Measurements from ENCODE around the gene NR3C1. TPM values are rescaled to one million over a fixed set of nuclear protein-coding genes. Genes with fewer than 3 reads are reported as not detected.
A peak's percentile ranks its signal among the peaks of the same experiment; 100 is the strongest.

NR3C1 gene
- total RNA-seq, 4 donors from 2014 or later, result 40.4 to 55.0 (median 45.2) TPM

- DNase-seq (ENCODE audit: low spot score in 2 of 2), result no peak
- H3K4me3 ChIP-seq (ENCODE audit: low read depth, poor library complexity, severe bottlenecking), result no peak overlapping the region
- TF ChIP-seq POLR2A (IDR thresholded peaks at IDR 0.05), result no peak
- TF ChIP-seq, protein P1, sequence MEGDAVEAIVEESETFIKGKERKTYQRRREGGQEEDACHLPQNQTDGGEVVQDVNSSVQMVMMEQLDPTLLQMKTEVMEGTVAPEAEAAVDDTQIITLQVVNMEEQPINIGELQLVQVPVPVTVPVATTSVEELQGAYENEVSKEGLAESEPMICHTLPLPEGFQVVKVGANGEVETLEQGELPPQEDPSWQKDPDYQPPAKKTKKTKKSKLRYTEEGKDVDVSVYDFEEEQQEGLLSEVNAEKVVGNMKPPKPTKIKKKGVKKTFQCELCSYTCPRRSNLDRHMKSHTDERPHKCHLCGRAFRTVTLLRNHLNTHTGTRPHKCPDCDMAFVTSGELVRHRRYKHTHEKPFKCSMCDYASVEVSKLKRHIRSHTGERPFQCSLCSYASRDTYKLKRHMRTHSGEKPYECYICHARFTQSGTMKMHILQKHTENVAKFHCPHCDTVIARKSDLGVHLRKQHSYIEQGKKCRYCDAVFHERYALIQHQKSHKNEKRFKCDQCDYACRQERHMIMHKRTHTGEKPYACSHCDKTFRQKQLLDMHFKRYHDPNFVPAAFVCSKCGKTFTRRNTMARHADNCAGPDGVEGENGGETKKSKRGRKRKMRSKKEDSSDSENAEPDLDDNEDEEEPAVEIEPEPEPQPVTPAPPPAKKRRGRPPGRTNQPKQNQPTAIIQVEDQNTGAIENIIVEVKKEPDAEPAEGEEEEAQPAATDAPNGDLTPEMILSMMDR (IDR thresholded peaks at IDR 0.05), result no peak
- WGBS, 2 donors, result 77 to 90% methylated on average over 2 of the region's 2 CpGs
- intact Hi-C loops (cut with DNase I; ENCODE audit: low total_unique reads), result loop anchor here (10.0 kb wide), 1 partner anchor 412 kb away; no protein-coding TSS in a partner anchor
Measured at GRCh38 chr5:143412661-143413342, 9.3 kb upstream of the NR3C1 start.

GRCh38 chr5:143409926-143410325, 6.4 kb upstream of the NR3C1 start:
- intact Hi-C loops (cut with DNase I; ENCODE audit: low total_unique reads), result loop anchor here (10.0 kb wide), 1 partner anchor 415 kb away; no protein-coding TSS in a partner anchor

DNA sequence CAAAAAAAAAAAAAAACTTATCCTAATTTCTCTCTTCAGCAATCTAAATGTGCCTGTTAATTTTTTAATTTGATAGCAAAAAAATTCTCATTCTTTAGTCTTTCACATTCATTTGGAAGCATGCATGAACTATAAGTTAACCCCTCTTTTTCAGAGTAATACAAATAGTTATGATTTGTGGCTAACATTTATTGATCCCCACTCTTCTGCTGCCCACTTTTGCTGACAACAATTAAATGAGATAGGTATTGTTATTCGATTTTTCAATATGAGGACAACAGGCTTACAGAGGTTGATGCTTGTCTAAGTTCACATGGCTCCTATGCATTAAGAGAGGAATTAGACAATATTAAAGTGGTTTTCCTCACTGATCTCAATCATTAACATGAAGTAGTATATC, 2.9 kb upstream of the NR3C1 start:
- intact Hi-C loops (cut with DNase I; ENCODE audit: low total_unique reads), result no loop called here
- TF ChIP-seq, protein P1 (IDR thresholded peaks at IDR 0.05), result no peak
- TF ChIP-seq POLR2A (IDR thresholded peaks at IDR 0.05), result no peak
- 96 to 98% methylated on average over 1 of the region's 1 CpG for WGBS, 2 donors

More at GRCh38 chr5:143409926-143410325, 6.4 kb upstream of the NR3C1 start:
- no peak overlapping the region for H3K4me3 ChIP-seq (ENCODE audit: low read depth, poor library complexity, severe bottlenecking)
- 83 to 86% methylated on average over 2 of the region's 2 CpGs for WGBS, 2 donors
- DNase-seq (ENCODE audit: low spot score in 2 of 2), result no peak
- TF ChIP-seq POLR2A (IDR thresholded peaks at IDR 0.05), result no peak
- TF ChIP-seq, protein P1 (IDR thresholded peaks at IDR 0.05), result no peak

GRCh38 chr5:143405849-143406098, 2.3 kb upstream of the NR3C1 start:
- TF ChIP-seq, protein P1 (IDR thresholded peaks at IDR 0.05), result no peak
- TF ChIP-seq POLR2A (IDR thresholded peaks at IDR 0.05), result no peak
- H3K4me3 ChIP-seq (ENCODE audit: low read depth, poor library complexity, severe bottlenecking), result no peak overlapping the region
- intact Hi-C loops (cut with DNase I; ENCODE audit: low total_unique reads), result no loop called here
- WGBS, 2 donors, result 46 to 55% methylated on average over 3 of the region's 3 CpGs
- DNase-seq (ENCODE audit: low spot score in 2 of 2), result no peak

More for the DNA sequence above, 2.9 kb upstream of the NR3C1 start:
- no peak for DNase-seq (ENCODE audit: low spot score in 2 of 2)
- H3K4me3 ChIP-seq (ENCODE audit: low read depth, poor library complexity, severe bottlenecking), result no peak overlapping the region

GRCh38 chr5:143405063-143405848, 1.8 kb upstream of the NR3C1 start:
- H3K4me3 ChIP-seq (ENCODE audit: low read depth, poor library complexity, severe bottlenecking), result peak overlapping the region; percentile 47
- 2% methylated on average over 29 to 52 of the region's 52 CpGs for WGBS, 2 donors
- DNase-seq (ENCODE audit: low spot score in 2 of 2), result peak; percentile 85 to 98
- intact Hi-C loops (cut with DNase I; ENCODE audit: low total_unique reads), result no loop called here
- no peak for TF ChIP-seq POLR2A (IDR thresholded peaks at IDR 0.05)
- TF ChIP-seq, protein P1 (IDR thresholded peaks at IDR 0.05), result no peak
